T-helper 17 cell (primary cell): ENCODE measurements around the gene AKAP10. TPM values are rescaled to one million over a fixed set of nuclear protein-coding genes. Genes with fewer than 3 reads are reported as not detected.
"Not testable (repeated sequence)": the region's sequence is repeated elsewhere in the genome, so short reads cannot be mapped to it uniquely, and the experiment has no call there.

Experiments
- ATAC-seq: fragments of 150-1000 bp; cut with Tn5 transposase; 2 replicates; pipeline ENCODE4 v1.10.0; 2021; ENCODE audit warnings: mild to moderate bottlenecking, moderate library complexity
- DNase-seq, 3 donors: peaks; one replicate each; pipeline versions ENCODE4 v3.0.0 to v3.0.0-alpha.2; 2020 to 2021
- H3K9me3 ChIP-seq: one replicate; pipeline ENCODE4 v1.7.0; 2013; ENCODE audit warnings: low read length, mild to moderate bottlenecking; ENCODE audit not compliant: control insufficient read depth, poor library complexity, severe bottlenecking
- H3K27ac Mint-ChIP-seq: one replicate; pipeline ENCODE4 v1.8.0; 2022; ENCODE audit warnings: mild to moderate bottlenecking, moderate library complexity, mixed read lengths
- H3K27me3 Mint-ChIP-seq: one replicate; pipeline ENCODE4 v1.8.0; 2022; ENCODE audit warnings: mixed read lengths
- H3K36me3 Mint-ChIP-seq: one replicate; pipeline ENCODE4 v1.8.0; 2022; ENCODE audit warnings: low read depth, mixed read lengths
- H3K4me1 Mint-ChIP-seq: one replicate; pipeline ENCODE4 v1.8.0; 2022; ENCODE audit warnings: mild to moderate bottlenecking, mixed read lengths
- H3K4me3 Mint-ChIP-seq: one replicate; pipeline ENCODE4 v1.8.0; 2022; ENCODE audit warnings: mild to moderate bottlenecking, moderate library complexity, mixed read lengths
- total RNA-seq, 4 donors: library from RNA in 2 of 4; stranded (reverse) in 2 of 4; gene quantifications; one replicate each; pipeline ENCODE4 v1.2.3 and lab custom pipeline; 2022 to 2026

Gene AKAP10
- total RNA-seq, 2 donors from 2014 or later, result 39.8 to 41.1 TPM

- H3K9me3 ChIP-seq, H3K27me3 Mint-ChIP-seq, H3K27ac Mint-ChIP-seq, H3K36me3 Mint-ChIP-seq, ATAC-seq, DNase-seq, H3K4me3 Mint-ChIP-seq: not testable (repeated sequence)
- peaks cover 25% of the 10 kb centered on the region for H3K4me1 Mint-ChIP-seq
Observed at GRCh38 chr17:19951411-19951810, 26.2 kb downstream of the AKAP10 start.

GRCh38 chr17:19950624-19951195 is 26.9 kb downstream of the AKAP10 start:
- H3K27me3 Mint-ChIP-seq, H3K4me3 Mint-ChIP-seq, ATAC-seq, DNase-seq, H3K27ac Mint-ChIP-seq, H3K9me3 ChIP-seq, H3K36me3 Mint-ChIP-seq: not testable (repeated sequence)
- peaks cover 21% of the 10 kb centered on the region for H3K4me1 Mint-ChIP-seq

DNA sequence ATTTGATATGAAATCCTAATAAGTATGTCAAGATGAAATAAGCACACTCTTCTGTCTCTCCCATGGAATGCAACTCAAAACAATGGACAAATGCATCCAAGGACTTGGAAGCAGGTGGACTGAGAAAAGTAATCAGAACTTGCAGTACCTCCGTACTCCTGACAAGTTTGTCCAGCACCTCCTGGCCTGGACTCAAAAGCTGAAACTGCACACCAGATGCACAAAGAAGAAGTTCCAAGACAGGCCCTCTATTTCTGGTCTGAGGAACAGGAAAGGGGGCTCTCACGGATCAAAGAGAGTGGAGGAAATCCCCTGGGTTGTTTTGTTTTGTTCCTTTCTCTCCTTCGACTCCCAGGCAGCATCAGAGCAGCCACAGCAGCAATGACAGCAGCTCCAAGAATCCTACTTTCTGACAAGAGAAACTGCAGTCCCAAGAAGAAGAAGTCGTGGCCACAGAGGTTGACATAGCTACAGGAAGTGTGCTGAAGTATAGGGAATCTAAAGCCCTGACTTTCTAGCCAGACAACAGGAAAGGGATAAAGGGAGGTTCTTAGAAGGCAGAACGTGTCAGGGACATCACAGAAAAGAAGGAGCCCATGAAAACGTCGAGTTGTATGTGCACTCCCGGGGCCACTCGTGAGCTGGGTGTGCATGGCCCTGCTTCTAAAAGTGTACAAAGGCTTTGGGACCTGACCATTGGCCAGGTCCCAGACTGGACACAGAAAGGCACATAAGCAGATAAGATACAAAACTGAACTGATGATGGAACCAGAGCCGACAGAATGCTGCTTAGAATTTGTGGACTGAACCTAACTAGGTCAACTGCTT is 29.3 kb downstream of the AKAP10 start:
- Mint-ChIP-seq H3K4me1 (peaks cover 31% of the 10 kb centered on the region), H3K36me3 (peaks cover 3% of the 10 kb centered on the region), H3K27me3 (no peaks in the 10 kb centered on the region), H3K27ac (peak overlapping the region; percentile 93), H3K4me3 (peak overlapping the region; percentile 62)
- DNase-seq, result no peak
- no peaks in the 10 kb centered on the region for H3K9me3 ChIP-seq
- no peak for ATAC-seq

GRCh38 chr17:19946921-19947320 is 30.7 kb downstream of the AKAP10 start:
- ATAC-seq, result no peak
- H3K36me3 Mint-ChIP-seq, result peaks cover 3% of the 10 kb centered on the region
- no peaks in the 10 kb centered on the region for H3K27me3 Mint-ChIP-seq
- H3K4me1 Mint-ChIP-seq, result peaks cover 24% of the 10 kb centered on the region
- no peak for DNase-seq
- no peak overlapping the region for H3K4me3 Mint-ChIP-seq
- H3K9me3 ChIP-seq, result no peaks in the 10 kb centered on the region
- H3K27ac Mint-ChIP-seq, result no peak overlapping the region

DNA sequence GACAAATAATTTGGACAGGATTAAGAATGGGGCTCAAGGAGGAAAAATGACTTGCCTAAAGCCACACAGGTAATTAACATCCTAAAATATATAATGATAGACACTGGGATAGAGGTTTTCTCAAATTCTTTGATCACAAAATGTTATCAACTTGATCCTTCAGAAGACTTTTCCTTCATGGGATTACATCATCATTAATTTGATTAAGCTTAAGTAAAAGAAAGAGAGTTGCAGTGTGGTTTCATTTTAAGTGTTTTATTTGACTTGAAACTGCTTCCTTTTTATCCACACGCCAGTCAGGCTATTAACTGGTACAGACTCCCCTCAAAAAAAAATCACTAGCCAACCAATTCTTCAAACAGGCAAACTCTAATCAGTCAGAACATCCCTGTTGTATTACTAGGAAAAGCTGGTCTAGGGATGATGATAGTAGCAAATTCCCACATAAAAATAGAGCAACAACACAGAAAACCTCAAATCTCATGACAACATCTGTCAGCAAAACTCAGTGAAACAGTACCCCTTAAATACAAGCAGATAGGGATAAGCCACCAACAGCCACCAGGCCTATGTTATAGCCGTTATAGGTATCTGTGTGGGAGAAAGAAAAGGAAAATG is 32.5 kb downstream of the AKAP10 start:
- H3K36me3 Mint-ChIP-seq, result peaks cover 5% of the 10 kb centered on the region
- DNase-seq (no peak), ATAC-seq (no peak)
- no peak overlapping the region for H3K4me3 Mint-ChIP-seq
- H3K27me3 Mint-ChIP-seq, result no peaks in the 10 kb centered on the region
- peaks cover 27% of the 10 kb centered on the region for H3K4me1 Mint-ChIP-seq
- no peaks in the 10 kb centered on the region for H3K9me3 ChIP-seq
- H3K27ac Mint-ChIP-seq, result peak overlapping the region; percentile 86

DNA sequence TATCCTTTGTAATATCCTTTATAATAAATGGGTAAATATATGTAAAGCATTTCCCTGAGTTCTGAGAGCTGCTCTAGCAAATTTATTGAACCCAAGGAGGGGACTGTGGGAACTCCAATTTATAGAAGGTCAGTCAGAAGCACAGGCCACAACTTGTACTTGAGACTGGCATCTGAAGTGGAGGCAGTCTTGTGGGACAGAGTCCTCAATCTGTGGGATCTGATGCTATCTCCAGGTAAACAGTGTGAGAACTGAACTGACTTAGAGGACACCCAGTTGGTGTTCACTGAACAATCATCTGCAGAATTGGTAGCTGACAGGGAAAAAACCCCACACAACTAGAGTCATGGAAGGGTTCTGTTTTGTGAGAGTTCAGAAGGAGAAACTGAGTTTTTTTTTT is 34.0 kb downstream of the AKAP10 start:
- peaks cover 12% of the 10 kb centered on the region for H3K36me3 Mint-ChIP-seq
- no peaks in the 10 kb centered on the region for H3K27me3 Mint-ChIP-seq
- ATAC-seq (no peak), DNase-seq (no peak)
- H3K9me3 ChIP-seq, result no peaks in the 10 kb centered on the region
- peaks cover 29% of the 10 kb centered on the region for H3K4me1 Mint-ChIP-seq
- peak overlapping the region; percentile 86 for H3K27ac Mint-ChIP-seq
- H3K4me3 Mint-ChIP-seq, result no peak overlapping the region

GRCh38 chr17:19943026-19943425 is 34.6 kb downstream of the AKAP10 start:
- DNase-seq (no peak), ATAC-seq (no peak)
- no peaks in the 10 kb centered on the region for H3K27me3 Mint-ChIP-seq
- no peaks in the 10 kb centered on the region for H3K9me3 ChIP-seq
- peaks cover 12% of the 10 kb centered on the region for H3K36me3 Mint-ChIP-seq
- no peak overlapping the region for H3K4me3 Mint-ChIP-seq
- H3K4me1 Mint-ChIP-seq, result peaks cover 23% of the 10 kb centered on the region
- H3K27ac Mint-ChIP-seq, result peak overlapping the region; percentile 86

GRCh38 chr17:19940722-19941464 is 36.7 kb downstream of the AKAP10 start:
- H3K27me3 Mint-ChIP-seq, result no peaks in the 10 kb centered on the region
- no peak overlapping the region for H3K27ac Mint-ChIP-seq
- H3K9me3 ChIP-seq, result no peaks in the 10 kb centered on the region
- no peak overlapping the region for H3K4me3 Mint-ChIP-seq
- H3K4me1 Mint-ChIP-seq, result peaks cover 19% of the 10 kb centered on the region
- ATAC-seq (no peak), DNase-seq (no peak)
- H3K36me3 Mint-ChIP-seq, result peaks cover 16% of the 10 kb centered on the region

DNA sequence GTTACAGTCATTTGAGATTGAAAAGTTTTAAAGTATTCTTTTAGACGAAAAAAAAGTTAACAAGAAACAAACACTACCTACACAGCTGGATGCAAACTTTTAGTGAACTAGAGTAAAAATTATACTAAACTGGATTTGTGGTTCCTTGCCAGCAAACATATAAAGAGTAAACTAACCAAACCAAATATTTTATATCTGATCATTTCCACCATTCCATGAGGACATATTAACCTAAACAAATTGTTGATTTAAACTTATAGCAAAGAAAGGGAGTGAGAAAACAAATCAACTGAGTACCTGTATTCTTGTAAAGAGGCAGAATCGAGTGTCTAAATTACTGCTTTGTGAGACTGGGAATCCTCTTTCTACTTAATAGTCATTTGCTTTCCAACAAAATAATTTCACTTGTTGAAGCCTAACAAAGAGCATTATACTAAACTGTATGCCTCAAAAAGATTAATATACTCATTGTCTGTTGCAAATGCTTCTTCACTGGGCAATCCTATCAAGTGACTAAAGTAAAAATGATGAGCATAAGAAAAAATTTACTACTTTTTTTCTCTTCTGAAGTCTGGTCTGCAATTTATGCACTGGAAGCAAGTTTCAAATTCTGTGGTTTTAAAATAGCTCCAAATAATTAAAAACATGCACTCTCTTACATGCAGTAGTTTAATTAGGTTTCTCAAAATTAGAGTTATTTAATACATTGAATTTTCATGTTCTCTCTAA is 37.5 kb downstream of the AKAP10 start:
- Mint-ChIP-seq H3K27me3 (no peaks in the 10 kb centered on the region), H3K27ac (peak overlapping the region; percentile 2), H3K4me1 (peaks cover 16% of the 10 kb centered on the region), H3K36me3 (peaks cover 13% of the 10 kb centered on the region), H3K4me3 (no peak overlapping the region)
- no peaks in the 10 kb centered on the region for H3K9me3 ChIP-seq
- ATAC-seq, result no peak
- DNase-seq, result no peak

GRCh38 chr17:19938736-19939135 is 38.9 kb downstream of the AKAP10 start:
- ATAC-seq (no peak), DNase-seq (no peak)
- Mint-ChIP-seq H3K27me3 (no peaks in the 10 kb centered on the region), H3K4me1 (peaks cover 8% of the 10 kb centered on the region), H3K27ac (no peak overlapping the region), H3K36me3 (peaks cover 13% of the 10 kb centered on the region), H3K4me3 (no peak overlapping the region)
- H3K9me3 ChIP-seq, result no peaks in the 10 kb centered on the region

GRCh38 chr17:19937522-19937921 is 40.1 kb downstream of the AKAP10 start:
- Mint-ChIP-seq H3K4me3 (no peak overlapping the region), H3K36me3 (peaks cover 13% of the 10 kb centered on the region), H3K27me3 (no peaks in the 10 kb centered on the region), H3K4me1 (peaks cover 8% of the 10 kb centered on the region), H3K27ac (no peak overlapping the region)
- no peak for DNase-seq
- H3K9me3 ChIP-seq, result no peaks in the 10 kb centered on the region
- ATAC-seq, result no peak

DNA sequence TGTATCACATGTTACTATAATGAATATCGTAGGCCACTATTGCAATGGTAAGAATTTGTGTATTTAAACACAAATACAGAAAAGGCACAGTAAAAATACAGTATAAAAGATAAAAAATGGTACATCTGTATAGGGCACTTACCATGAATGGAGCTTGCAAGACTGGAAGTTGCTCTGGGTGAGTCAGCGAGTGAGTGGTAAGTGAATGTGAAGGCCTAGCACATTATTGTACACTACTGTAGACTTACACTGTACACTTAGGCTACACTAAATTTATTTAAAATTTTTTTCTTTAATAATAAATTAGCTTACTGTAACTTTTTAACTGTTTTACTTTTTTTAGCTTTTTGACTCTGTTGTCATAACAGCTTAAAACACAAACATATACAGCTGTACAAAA is 42.5 kb downstream of the AKAP10 start:
- H3K4me3 Mint-ChIP-seq, result no peak overlapping the region
- peaks cover 6% of the 10 kb centered on the region for H3K4me1 Mint-ChIP-seq
- H3K27me3 Mint-ChIP-seq, result no peaks in the 10 kb centered on the region
- DNase-seq (no peak), ATAC-seq (no peak)
- H3K9me3 ChIP-seq, result no peaks in the 10 kb centered on the region
- no peak overlapping the region for H3K27ac Mint-ChIP-seq
- peaks cover 10% of the 10 kb centered on the region for H3K36me3 Mint-ChIP-seq
